Measurements from ENCODE around the gene MYH6.

GRCh38 chr14:23409966-23410635 is 2.0 kb upstream of the MYH6 start:
- TF ChIP-seq POLR2A (IDR thresholded peaks at IDR 0.05) (no peak), CTCF (IDR thresholded peaks at IDR 0.05 in 8 of 11, conservative IDR thresholded peaks at IDR 0.05 in 3 of 11) (no peak), POLR2AphosphoS5 (IDR thresholded peaks at IDR 0.05) (no peak)

Data from spleen (tissue), 7 donors.